IMR-90 (cell line): Measurements from ENCODE around the gene SRRM3.

Experiments
- BHLHE40 ChIP-seq: fragments of 150-350 bp; IDR thresholded peaks from 2 replicates; pipeline ENCODE4 v1.6.1; 2016; ENCODE audit warnings: mild to moderate bottlenecking, low read depth, low read length
- CHD1 ChIP-seq: IDR thresholded peaks from 2 replicates; pipeline ENCODE4 v1.6.1; 2012; ENCODE audit warnings: low read depth, low read length, improper control_type of control experiment
- CTCF ChIP-seq: conservative IDR thresholded peaks from 2 replicates; pipeline ENCODE4 v1.5.1; 2012; ENCODE audit warnings: mild to moderate bottlenecking, low read depth, low read length, improper control_type of control experiment
- FOS ChIP-seq: fragments of 150-350 bp; IDR thresholded peaks from 2 replicates; pipeline ENCODE4 v1.6.1; 2016; ENCODE audit warnings: low read depth, low read length
- MAZ ChIP-seq: IDR thresholded peaks from 2 replicates; pipeline ENCODE4 v1.6.1; 2012; ENCODE audit warnings: low read depth, mild to moderate bottlenecking, low read length, improper control_type of control experiment, moderate library complexity, borderline replicate concordance
- POLR2A ChIP-seq: IDR thresholded peaks from 2 replicates; pipeline ENCODE4 v1.6.1; 2012; ENCODE audit warnings: mild to moderate bottlenecking, low read depth, low read length
- RAD21 ChIP-seq: IDR thresholded peaks from 2 replicates; pipeline ENCODE4 v1.6.1; 2012; ENCODE audit warnings: low read length, improper control_type of control experiment
- SMC3 ChIP-seq: fragments of 150-350 bp; IDR thresholded peaks from 2 replicates; pipeline ENCODE4 v1.6.1; 2016; ENCODE audit warnings: low read depth, mild to moderate bottlenecking, antibody characterized with exemption, low read length, moderate library complexity
- USF2 ChIP-seq: fragments of 150-350 bp; IDR thresholded peaks from 2 replicates; pipeline ENCODE4 v1.6.1; 2017; ENCODE audit warnings: mild to moderate bottlenecking, antibody characterized with exemption, low read length, low read depth

GRCh38 chr7:76179686-76180085 is 22.0 kb upstream of the SRRM3 start:
- no peak for TF ChIP-seq CTCF
- TF ChIP-seq BHLHE40, result no peak
- TF ChIP-seq POLR2A, result no peak
- TF ChIP-seq USF2, result no peak
- no peak for TF ChIP-seq CHD1
- TF ChIP-seq RAD21, result no peak
- no peak for TF ChIP-seq FOS
- no peak for TF ChIP-seq MAZ
- no peak for TF ChIP-seq SMC3
